ENCODE measurements around the gene ABCB6.

GRCh38 chr2:219218217-219218731 is 484 bp downstream of the ABCB6 start:
- TF ChIP-seq CTCF (IDR thresholded peaks at IDR 0.05) (no peak), POLR2A (IDR thresholded peaks at IDR 0.05) (no peak)

Measured in breast epithelium (tissue), 3 donors.